Measurements from ENCODE around the gene HCCS.

HCCS gene

DNA sequence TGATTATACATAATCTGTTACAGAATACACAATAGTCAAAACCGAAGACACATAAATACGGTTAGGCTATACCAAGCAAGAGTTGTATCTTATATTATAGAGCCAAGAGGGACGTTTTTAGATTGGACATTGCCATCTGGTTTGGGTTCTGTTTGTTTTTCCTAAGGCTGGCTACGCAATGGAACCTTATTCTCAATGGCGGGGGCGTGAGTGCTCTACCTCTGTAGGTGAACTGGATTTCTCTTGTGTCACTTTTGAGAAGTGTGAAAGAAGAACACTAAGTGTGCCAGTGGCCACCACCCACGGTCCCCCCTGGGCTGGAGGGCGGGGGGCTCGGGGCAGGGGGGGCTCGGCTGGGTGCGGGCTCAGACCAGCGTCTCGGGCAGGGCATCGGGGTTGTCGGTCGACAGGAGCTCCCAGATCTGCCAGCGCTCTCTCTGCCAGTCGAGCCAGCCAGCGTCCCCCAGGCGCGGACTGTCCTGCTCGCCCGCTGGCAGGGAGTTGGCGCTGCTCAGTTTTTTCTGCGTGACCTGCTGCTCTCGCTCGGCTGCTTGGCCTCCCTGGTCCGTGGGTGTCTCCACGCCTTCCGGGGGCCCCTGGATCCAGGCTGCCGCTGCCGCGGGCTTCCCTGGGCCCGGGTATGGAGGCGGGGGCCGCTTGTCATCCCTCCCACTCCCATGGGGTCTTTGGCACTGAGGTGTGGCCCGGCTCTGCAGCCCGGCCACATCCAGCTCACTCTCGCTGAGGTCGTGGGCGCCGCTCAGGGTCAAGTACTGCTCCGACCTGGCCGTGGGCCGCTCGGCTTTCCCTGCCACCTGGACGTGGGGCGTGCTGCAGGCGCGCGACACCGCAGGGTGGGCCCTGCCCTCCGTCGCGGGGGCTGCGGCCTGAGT is 27.6 kb downstream of the HCCS start:
- H3K4me1 Mint-ChIP-seq (ENCODE audit: low read depth): no peaks in the 10 kb centered on the region
- H3K27me3 Mint-ChIP-seq (ENCODE audit: low read depth): peaks cover 6% of the 10 kb centered on the region
- no peaks in the 10 kb centered on the region for H3K9me3 Mint-ChIP-seq
- no peaks in the 10 kb centered on the region for H3K36me3 Mint-ChIP-seq (ENCODE audit: low read depth)
- no peak overlapping the region for H3K27ac Mint-ChIP-seq
- H3K4me3 Mint-ChIP-seq: no peak overlapping the region

DNA sequence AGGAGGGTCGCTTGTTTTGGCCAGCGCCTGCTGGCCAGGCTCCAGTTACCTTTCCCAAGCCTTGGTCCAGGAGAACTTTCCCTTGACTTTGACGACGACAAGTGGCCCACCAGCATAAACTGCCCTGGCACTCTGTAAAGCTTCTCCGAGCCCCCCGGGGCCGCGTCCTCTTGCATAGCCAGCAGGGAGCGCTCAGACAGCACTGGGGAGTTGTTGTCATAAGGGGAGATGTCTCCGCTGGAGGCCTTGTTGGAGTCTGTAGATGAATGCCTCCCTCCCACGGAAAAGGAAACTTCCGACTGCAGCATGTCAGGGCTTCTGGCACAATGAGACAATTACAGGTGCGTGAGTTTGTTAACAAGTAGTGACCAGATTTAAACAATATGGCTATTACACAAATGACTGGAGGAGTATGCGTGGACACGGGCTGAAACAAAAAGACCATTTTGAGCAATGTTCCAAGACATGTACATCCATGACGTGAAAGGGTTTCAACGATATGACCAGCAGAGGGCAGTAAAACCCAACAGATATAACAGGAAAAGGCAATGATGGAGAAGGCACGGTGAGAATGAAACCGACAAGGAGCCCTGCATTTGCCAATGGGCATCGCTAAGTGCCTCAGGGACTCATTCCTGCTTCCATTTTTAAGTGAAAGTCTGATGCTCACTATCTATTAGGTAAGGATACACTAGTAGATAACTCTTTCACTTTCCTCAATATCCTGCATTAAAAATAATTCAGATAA is 33.0 kb downstream of the HCCS start:
- no peaks in the 10 kb centered on the region for H3K4me1 Mint-ChIP-seq (ENCODE audit: low read depth)
- H3K27me3 Mint-ChIP-seq (ENCODE audit: low read depth): no peaks in the 10 kb centered on the region
- H3K36me3 Mint-ChIP-seq (ENCODE audit: low read depth): no peaks in the 10 kb centered on the region
- no peak overlapping the region for H3K4me3 Mint-ChIP-seq
- H3K9me3 Mint-ChIP-seq: no peaks in the 10 kb centered on the region
- H3K27ac Mint-ChIP-seq: no peak overlapping the region

DNA sequence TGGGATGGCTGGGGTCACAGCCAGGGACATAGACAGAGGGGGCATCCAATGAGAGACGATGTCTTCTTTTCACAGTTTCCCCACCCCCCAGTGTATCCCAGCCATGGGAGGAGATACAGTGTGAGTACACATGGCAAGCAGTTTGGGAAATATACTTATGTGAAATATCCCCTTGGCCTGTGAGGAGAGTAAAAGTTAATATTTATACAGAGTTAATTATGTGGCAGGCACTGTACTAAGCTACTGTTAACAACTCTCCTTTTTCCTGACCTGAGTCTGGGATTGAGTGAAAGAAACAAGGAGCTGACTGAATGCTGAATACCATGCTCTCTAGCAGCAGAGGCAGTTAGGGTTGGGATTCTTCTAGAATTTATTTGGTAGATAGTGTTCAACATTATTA is 35.3 kb downstream of the HCCS start:
- Mint-ChIP-seq H3K9me3 (no peaks in the 10 kb centered on the region), H3K27ac (no peak overlapping the region), H3K36me3 (ENCODE audit: low read depth) (no peaks in the 10 kb centered on the region), H3K4me3 (no peak overlapping the region), H3K4me1 (ENCODE audit: low read depth) (no peaks in the 10 kb centered on the region), H3K27me3 (ENCODE audit: low read depth) (no peaks in the 10 kb centered on the region)

DNA sequence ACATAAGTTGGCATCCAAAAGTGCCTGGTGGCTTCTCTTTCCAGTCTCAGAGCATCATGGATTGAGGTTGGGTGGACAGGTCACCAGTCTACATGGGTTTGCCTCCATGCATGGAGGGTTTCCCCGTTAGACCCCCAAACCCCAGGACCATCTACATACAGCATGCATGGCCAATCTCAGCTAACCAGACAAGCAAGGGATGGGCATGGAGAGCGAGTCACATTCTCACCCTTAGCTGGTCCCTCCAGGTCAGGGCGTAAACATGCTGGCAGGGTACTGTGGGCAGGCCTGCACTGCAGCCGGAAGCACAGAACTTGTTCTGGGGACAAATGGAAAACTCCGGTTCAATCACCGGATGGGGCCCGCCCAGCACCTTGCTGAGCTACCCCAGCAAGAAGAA is 37.3 kb downstream of the HCCS start:
- H3K27me3 Mint-ChIP-seq (ENCODE audit: low read depth): no peaks in the 10 kb centered on the region
- no peaks in the 10 kb centered on the region for H3K9me3 Mint-ChIP-seq
- H3K36me3 Mint-ChIP-seq (ENCODE audit: low read depth): no peaks in the 10 kb centered on the region
- no peaks in the 10 kb centered on the region for H3K4me1 Mint-ChIP-seq (ENCODE audit: low read depth)
- H3K4me3 Mint-ChIP-seq: no peak overlapping the region
- H3K27ac Mint-ChIP-seq: no peak overlapping the region

- no peaks in the 10 kb centered on the region for H3K27me3 Mint-ChIP-seq (ENCODE audit: low read depth)
- H3K4me3 Mint-ChIP-seq: no peak overlapping the region
- no peaks in the 10 kb centered on the region for H3K36me3 Mint-ChIP-seq (ENCODE audit: low read depth)
- H3K9me3 Mint-ChIP-seq: no peaks in the 10 kb centered on the region
- H3K4me1 Mint-ChIP-seq (ENCODE audit: low read depth): no peaks in the 10 kb centered on the region
- H3K27ac Mint-ChIP-seq: no peak overlapping the region
Measured at GRCh38 chrX:11151799-11152559, 40.8 kb downstream of the HCCS start.

DNA sequence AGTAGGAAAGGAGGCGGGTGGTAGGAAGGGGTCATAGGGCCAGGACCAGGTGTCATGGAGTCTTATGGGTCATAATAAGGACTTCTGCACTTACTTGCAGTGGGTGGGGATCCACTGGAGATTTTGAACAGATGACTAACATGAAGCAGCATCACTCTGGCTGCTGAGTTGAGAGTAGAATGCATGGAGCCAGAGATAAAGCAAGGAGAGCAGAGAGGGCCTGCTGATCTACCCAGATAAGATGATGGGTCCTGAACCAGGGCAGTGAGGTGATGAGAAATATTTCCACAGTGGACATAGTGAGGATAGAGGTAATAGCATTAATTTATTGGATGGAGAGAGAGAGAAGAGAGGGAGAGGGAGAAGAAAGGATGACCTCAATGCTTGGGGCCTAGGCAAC is 48.0 kb downstream of the HCCS start:
- no peak overlapping the region for H3K27ac Mint-ChIP-seq
- no peaks in the 10 kb centered on the region for H3K9me3 Mint-ChIP-seq

DNA sequence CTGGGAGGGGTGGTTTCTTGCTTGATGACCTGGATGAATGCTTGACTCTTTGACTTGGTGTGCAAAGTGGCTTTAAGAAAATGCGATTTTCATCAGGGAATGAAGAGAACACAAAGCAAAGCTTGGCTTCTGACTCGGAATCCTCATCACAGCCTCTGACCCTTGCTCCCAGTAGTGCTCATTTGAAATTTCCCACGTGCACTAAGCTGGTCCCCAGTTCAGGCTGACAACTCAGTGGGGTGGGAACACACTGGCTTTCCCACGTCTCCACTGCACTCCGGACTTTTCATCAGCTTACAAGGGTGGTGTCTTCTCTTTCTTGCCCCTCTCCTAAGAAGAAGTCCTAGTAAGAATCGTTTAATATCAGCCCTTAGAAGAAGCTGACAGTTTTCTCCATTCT is 53.3 kb downstream of the HCCS start:
- no peaks in the 10 kb centered on the region for H3K27me3 Mint-ChIP-seq (ENCODE audit: low read depth)
- no peak overlapping the region for H3K27ac Mint-ChIP-seq
- no peaks in the 10 kb centered on the region for H3K4me1 Mint-ChIP-seq (ENCODE audit: low read depth)
- H3K9me3 Mint-ChIP-seq: no peaks in the 10 kb centered on the region
- H3K4me3 Mint-ChIP-seq: no peak overlapping the region
- H3K36me3 Mint-ChIP-seq (ENCODE audit: low read depth): no peaks in the 10 kb centered on the region

More for the DNA sequence above, 48.0 kb downstream of the HCCS start:
- no peaks in the 10 kb centered on the region for H3K4me1 Mint-ChIP-seq (ENCODE audit: low read depth)
- H3K36me3 Mint-ChIP-seq (ENCODE audit: low read depth): no peaks in the 10 kb centered on the region
- no peak overlapping the region for H3K4me3 Mint-ChIP-seq
- no peaks in the 10 kb centered on the region for H3K27me3 Mint-ChIP-seq (ENCODE audit: low read depth)

- Mint-ChIP-seq H3K9me3 (no peaks in the 10 kb centered on the region), H3K27me3 (ENCODE audit: low read depth) (no peaks in the 10 kb centered on the region), H3K4me1 (ENCODE audit: low read depth) (no peaks in the 10 kb centered on the region), H3K27ac (no peak overlapping the region), H3K36me3 (ENCODE audit: low read depth) (no peaks in the 10 kb centered on the region), H3K4me3 (no peak overlapping the region)
Measured at GRCh38 chrX:11171956-11172355, 60.8 kb downstream of the HCCS start.

- Mint-ChIP-seq H3K4me1 (ENCODE audit: low read depth) (no peaks in the 10 kb centered on the region), H3K27ac (no peak overlapping the region), H3K4me3 (no peak overlapping the region), H3K36me3 (ENCODE audit: low read depth) (no peaks in the 10 kb centered on the region), H3K9me3 (no peaks in the 10 kb centered on the region), H3K27me3 (ENCODE audit: low read depth) (no peaks in the 10 kb centered on the region)
Measured at GRCh38 chrX:11172415-11172814, 61.3 kb downstream of the HCCS start.
